Measurements from ENCODE around the gene MFSD2B.

DNA sequence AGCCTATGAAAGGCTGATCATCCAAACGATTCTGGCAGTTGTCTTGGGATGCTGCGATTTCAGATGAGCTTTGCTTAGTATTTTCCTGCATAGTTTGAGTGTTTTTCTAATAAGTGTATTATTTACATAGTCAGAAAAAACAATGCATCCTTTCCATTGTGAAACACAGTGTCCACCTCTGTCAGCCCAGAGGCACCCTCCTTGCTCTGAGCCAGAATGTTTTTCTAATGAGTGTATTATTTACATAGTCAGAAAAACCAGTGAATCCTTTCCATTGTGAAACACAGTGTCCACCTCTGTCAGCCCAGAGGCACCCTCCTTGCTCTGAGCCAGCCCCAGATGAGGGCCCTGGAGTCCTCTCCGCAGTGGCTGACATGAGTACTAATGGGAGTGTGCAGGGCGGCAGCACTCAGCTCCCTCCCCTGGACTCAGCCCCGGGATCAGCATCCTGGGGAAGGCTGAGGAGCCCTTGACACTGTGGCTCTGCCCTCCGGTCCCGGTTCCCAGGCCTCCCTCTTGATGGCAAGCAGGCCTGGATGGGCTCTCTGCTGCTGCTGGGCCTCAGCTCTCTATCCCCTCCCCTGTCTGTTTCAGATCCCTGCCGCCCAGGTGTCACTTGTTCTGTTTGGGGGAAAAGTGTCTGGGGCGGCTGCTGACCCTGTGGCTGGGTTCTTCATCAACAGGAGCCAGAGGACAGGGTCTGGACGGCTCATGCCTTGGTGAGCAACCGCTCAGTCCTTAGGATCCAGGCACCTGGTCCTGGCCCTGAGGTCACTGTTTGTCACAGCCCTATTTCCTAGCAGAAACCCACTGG, 5.9 kb downstream of the MFSD2B start:
- TF ChIP-seq ZBTB7A (IDR thresholded peaks at IDR 0.05; ENCODE audit: low read depth) (no peak), NFIC (IDR thresholded peaks at IDR 0.05) (no peak), FOXM1 (IDR thresholded peaks at IDR 0.05; ENCODE audit: borderline replicate concordance, low read depth) (no peak), EP300 (IDR thresholded peaks at IDR 0.05; ENCODE audit: borderline replicate concordance) (no peak)
